Neural cell (in vitro differentiated cells): ENCODE measurements around the gene ADGRB3. TPM values are rescaled to one million over a fixed set of nuclear protein-coding genes. Genes with fewer than 3 reads are reported as not detected.

Experiments used
- H2AFZ ChIP-seq: fragments of 200-600, 300-800 bp; sonication (generic), shearing (Covaris generic); 2 replicates; pipeline ENCODE4 v1.6.0; 2014; ENCODE audit warnings: low read depth, mild to moderate bottlenecking, antibody characterized with exemption, low read length, moderate library complexity
- H3F3A ChIP-seq: fragments of 200-600 bp; shearing (Covaris generic); 2 replicates; pipeline ENCODE4 v1.6.1; 2016; ENCODE audit warnings: mild to moderate bottlenecking, moderate library complexity, mixed read lengths, antibody characterized with exemption, low read length; ENCODE audit not compliant: insufficient read depth, poor library complexity, severe bottlenecking
- H3K27ac ChIP-seq: fragments of 200-600, 300-800 bp; sonication (generic), shearing (Covaris generic); 2 replicates; pipeline ENCODE4 v1.5.1; 2014; ENCODE audit warnings: mild to moderate bottlenecking, low read length, moderate library complexity
- H3K27me3 ChIP-seq: fragments of 300-800, 200-600 bp; sonication (generic), shearing (Covaris generic); 2 replicates; pipeline ENCODE4 v1.6.0; 2014; ENCODE audit warnings: mild to moderate bottlenecking, low read depth, low read length, moderate library complexity; ENCODE audit not compliant: insufficient read depth
- H3K36me3 ChIP-seq: fragments of 300-800, 200-600 bp; sonication (generic), shearing (Covaris generic); 2 replicates; pipeline ENCODE4 v1.5.1; 2014; ENCODE audit warnings: mild to moderate bottlenecking, antibody characterized with exemption, low read length, moderate library complexity; ENCODE audit not compliant: insufficient read depth
- H3K4me2 ChIP-seq: fragments of 300-800, 200-600 bp; sonication (generic), shearing (Covaris generic); 2 replicates; pipeline ENCODE4 v1.6.0; 2014; ENCODE audit warnings: mild to moderate bottlenecking, low read length
- H3K4me3 ChIP-seq: fragments of 300-800, 200-600 bp; sonication (generic), shearing (Covaris generic); 2 replicates; pipeline ENCODE4 v1.5.1; 2014; ENCODE audit warnings: mild to moderate bottlenecking, low read length, moderate library complexity
- H3K79me2 ChIP-seq: fragments of 200-600 bp; shearing (Covaris generic); replicated peaks from 2 replicates; pipeline ENCODE4 v1.6.0; 2014; ENCODE audit warnings: mild to moderate bottlenecking, low read length, moderate library complexity; ENCODE audit not compliant: insufficient read depth
- H3K9ac ChIP-seq: fragments of 300-800, 200-600 bp; sonication (generic), shearing (Covaris generic); 2 replicates; pipeline ENCODE4 v1.6.1; 2016; ENCODE audit warnings: mild to moderate bottlenecking, low read length, mixed read lengths
- H3K9me2 ChIP-seq: fragments of 200-600 bp; shearing (Covaris generic); 2 replicates; pipeline ENCODE4 v1.6.1; 2016; ENCODE audit warnings: mild to moderate bottlenecking, low read length, mixed read lengths; ENCODE audit not compliant: insufficient read depth
- H3K9me3 ChIP-seq: fragments of 200-600, 300-800 bp; sonication (generic), shearing (Covaris generic); 2 replicates; pipeline ENCODE4 v1.6.1; 2016; ENCODE audit warnings: mild to moderate bottlenecking, mixed run types, low read length, moderate library complexity, mixed read lengths
- H4K20me1 ChIP-seq: fragments of 200-600 bp; shearing (Covaris generic); 2 replicates; pipeline ENCODE4 v1.6.1; 2016; ENCODE audit warnings: mild to moderate bottlenecking, mixed run types; ENCODE audit not compliant: insufficient read depth
- CTCF ChIP-seq: fragments of 450-650 bp; IDR thresholded peaks from 2 replicates; pipeline ENCODE4 v1.5.1; 2014; ENCODE audit warnings: antibody characterized with exemption, mild to moderate bottlenecking, moderate library complexity; ENCODE audit not compliant: poor library complexity, severe bottlenecking
- EP300 ChIP-seq: fragments of 450-650 bp; conservative IDR thresholded peaks from 2 replicates; pipeline ENCODE4 v1.6.1; 2014; ENCODE audit warnings: antibody characterized with exemption, mild to moderate bottlenecking, moderate library complexity; ENCODE audit not compliant: poor library complexity, severe bottlenecking
- EZH2 ChIP-seq: fragments of 200-600, 300-800 bp; shearing (Covaris generic), sonication (generic); IDR thresholded peaks from 2 replicates; pipeline ENCODE4 v1.6.1; 2014; ENCODE audit warnings: antibody characterized with exemption, low read length, borderline replicate concordance, mild to moderate bottlenecking; ENCODE audit not compliant: insufficient read depth, poor library complexity, severe bottlenecking
- MXI1 ChIP-seq: fragments of 450-650 bp; conservative IDR thresholded peaks from 2 replicates; pipeline ENCODE4 v1.6.1; 2014; ENCODE audit warnings: antibody characterized with exemption, mild to moderate bottlenecking; ENCODE audit not compliant: poor library complexity, severe bottlenecking
- POLR2AphosphoS5 ChIP-seq: IDR thresholded peaks from 2 replicates; pipeline ENCODE4 v1.6.1; 2012
- RAD21 ChIP-seq: fragments of 450-650 bp; conservative IDR thresholded peaks from 2 replicates; pipeline ENCODE4 v1.6.1; 2014; ENCODE audit warnings: antibody characterized with exemption, mild to moderate bottlenecking, moderate library complexity
- REST ChIP-seq: IDR thresholded peaks from 2 replicates; pipeline ENCODE4 v1.6.1; 2012; ENCODE audit warnings: borderline replicate concordance
- SMC3 ChIP-seq: fragments of 450-650 bp; conservative IDR thresholded peaks from 2 replicates; pipeline ENCODE4 v1.6.1; 2014; ENCODE audit warnings: antibody characterized with exemption, mild to moderate bottlenecking, moderate library complexity; ENCODE audit not compliant: poor library complexity
- TAF1 ChIP-seq: IDR thresholded peaks from 2 replicates; pipeline ENCODE4 v1.6.1; 2012; ENCODE audit warnings: low read depth
- polyA plus RNA-seq: library from polyadenylated mRNA; depleted of rRNA; stranded (reverse); fragments of >200 nt; gene quantifications from 2 replicates; pipeline ENCODE4 v1.2.3, GENCODE V29; 2014

The ADGRB3 gene
- polyA plus RNA-seq, 1 donor from 2014 or later: 66.5 TPM

DNA sequence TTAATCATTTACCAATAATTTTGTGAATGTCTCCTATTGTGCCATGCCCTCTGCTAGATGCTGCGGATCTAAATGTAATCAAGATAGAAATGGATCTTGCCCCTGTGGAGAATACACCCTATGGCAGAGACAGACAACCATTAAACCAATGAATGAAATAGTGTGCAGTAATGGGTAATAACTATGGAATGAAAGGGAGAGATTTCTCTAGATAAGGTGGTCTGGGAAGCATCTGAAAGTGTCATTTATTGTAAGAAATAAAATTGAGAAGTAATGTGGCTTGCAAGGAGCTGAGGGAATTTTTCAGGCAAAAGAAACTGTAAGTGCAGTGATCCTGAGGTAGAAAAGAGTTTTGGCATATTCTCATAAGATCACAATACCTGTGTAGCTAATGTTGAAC, 731.7 kb downstream of the ADGRB3 start:
- H3K4me2 ChIP-seq: no peak overlapping the region
- H4K20me1 ChIP-seq: no peaks in the 10 kb centered on the region
- H3F3A ChIP-seq: no peaks in the 10 kb centered on the region
- H3K36me3 ChIP-seq: peaks cover 3% of the 10 kb centered on the region
- no peak overlapping the region for H3K9ac ChIP-seq
- TF ChIP-seq CTCF (no peak), SMC3 (no peak), RAD21 (no peak), REST (no peak), EP300 (no peak), EZH2 (no peak)
- H3K27ac ChIP-seq: no peak overlapping the region
- no peak overlapping the region for H3K4me3 ChIP-seq
- no peaks in the 10 kb centered on the region for H3K27me3 ChIP-seq
- H3K9me3 ChIP-seq: no peaks in the 10 kb centered on the region
- H2AFZ ChIP-seq: no peak overlapping the region
- no peaks in the 10 kb centered on the region for H3K79me2 ChIP-seq
- H3K9me2 ChIP-seq: no peaks in the 10 kb centered on the region

DNA sequence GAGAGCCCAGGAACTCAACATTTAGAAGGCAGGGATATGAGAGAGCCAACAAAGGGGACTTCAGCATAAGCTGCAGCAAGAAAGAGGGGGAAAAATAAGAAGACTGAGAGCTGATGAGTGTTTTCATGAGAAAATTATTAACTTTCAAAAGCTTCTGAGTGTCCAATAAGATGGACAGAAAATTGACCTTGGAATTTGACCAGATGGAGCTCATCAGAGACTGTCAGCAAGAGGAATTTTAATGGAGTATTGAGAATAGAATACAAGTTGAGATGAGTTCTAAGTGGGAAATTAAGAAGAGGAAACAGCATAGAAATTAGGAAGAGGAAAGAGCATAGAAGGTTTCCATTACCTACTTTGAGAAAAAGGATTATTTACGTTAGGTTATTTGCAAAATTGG, 733.5 kb downstream of the ADGRB3 start:
- Histone ChIP-seq H2AFZ (no peak overlapping the region), H3F3A (no peaks in the 10 kb centered on the region), H4K20me1 (no peaks in the 10 kb centered on the region), H3K4me3 (no peak overlapping the region), H3K9me3 (no peaks in the 10 kb centered on the region), H3K27ac (no peak overlapping the region), H3K27me3 (no peaks in the 10 kb centered on the region), H3K36me3 (no peaks in the 10 kb centered on the region), H3K79me2 (no peaks in the 10 kb centered on the region), H3K9ac (no peak overlapping the region), H3K4me2 (no peak overlapping the region), H3K9me2 (no peaks in the 10 kb centered on the region)
- TF ChIP-seq RAD21 (no peak), POLR2AphosphoS5 (no peak), SMC3 (no peak), MXI1 (no peak)

DNA sequence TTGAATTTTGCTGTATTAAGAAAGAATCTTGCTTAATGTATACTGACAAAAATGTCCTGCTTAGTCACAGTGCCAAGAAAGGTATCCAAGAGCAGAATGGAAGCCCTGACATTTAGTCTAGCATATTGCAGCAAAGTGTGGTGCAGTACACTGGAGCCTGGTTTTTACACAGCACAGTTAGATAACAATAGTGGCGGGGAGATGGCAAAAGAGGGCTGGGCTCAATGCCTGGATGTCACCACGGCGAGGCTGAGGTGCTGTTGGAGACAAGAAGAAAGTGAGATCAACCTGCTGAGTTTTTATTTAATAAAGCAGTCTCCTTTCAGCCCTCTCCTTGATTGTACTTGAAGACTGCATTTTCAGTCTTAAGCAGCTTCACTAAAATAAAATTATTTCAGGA, 735.7 kb downstream of the ADGRB3 start:
- Histone ChIP-seq H3K4me2 (no peak overlapping the region), H3K4me3 (no peak overlapping the region), H3K36me3 (no peaks in the 10 kb centered on the region), H2AFZ (no peak overlapping the region), H3K9me3 (no peaks in the 10 kb centered on the region), H3K9me2 (no peaks in the 10 kb centered on the region), H3F3A (no peaks in the 10 kb centered on the region), H3K27me3 (no peaks in the 10 kb centered on the region), H4K20me1 (no peaks in the 10 kb centered on the region), H3K9ac (no peak overlapping the region), H3K27ac (no peak overlapping the region), H3K79me2 (no peaks in the 10 kb centered on the region)
- TF ChIP-seq RAD21 (no peak), TAF1 (no peak), MXI1 (no peak), EZH2 (no peak), SMC3 (no peak), REST (no peak), CTCF (no peak), EP300 (no peak), POLR2AphosphoS5 (no peak)
